ENCODE results near the gene ERLIN1. TPM values are rescaled to one million over a fixed set of nuclear protein-coding genes. Genes with fewer than 3 reads are reported as not detected.

Gene ERLIN1
- 28.0 TPM for total RNA-seq

DNA sequence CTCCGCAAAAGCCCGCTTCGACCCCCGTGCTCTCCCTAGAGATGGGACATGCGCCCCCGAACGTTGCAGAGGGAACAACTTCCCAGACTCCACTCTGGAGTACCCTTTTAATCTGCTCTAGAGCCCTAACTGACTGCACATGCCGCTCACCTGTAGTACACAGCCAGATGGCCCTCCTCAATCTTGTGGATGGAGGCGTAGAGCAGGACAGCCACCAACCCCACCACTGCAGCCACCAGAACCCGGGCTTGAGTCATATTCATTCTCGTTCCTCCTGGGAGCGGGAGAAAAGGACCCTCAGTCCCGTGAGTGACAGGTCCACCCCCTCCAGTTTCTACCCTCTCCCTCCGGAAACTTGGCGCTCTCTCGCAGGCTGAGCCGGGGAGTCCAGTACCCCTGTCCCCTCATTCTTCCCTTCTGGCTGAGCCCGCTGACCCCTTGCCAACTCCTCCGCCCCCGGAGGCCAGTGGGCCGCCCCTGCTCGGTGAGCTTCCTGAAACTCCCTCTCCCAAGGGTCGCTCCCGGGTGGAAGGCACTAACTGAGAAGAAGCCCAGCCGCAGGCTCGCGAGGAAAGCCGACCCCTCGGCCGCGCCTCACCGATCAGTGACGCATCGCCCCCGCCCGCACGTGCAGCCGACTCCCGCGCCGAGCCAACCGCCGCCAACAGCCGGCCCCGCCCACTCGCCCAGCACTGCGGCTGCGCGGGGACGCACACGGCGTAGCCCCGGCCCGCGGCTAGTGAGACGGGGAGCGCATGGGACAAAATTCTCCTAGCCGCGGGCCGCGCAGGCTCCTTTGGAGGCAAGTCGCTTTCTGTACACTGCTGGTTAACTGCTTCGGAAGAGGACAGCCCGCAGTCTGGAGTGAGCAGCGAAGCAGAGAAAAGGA is at the start of gene ERLIN1:
ERLIN1 (minus strand) TSS at position 666 of the 889 bp plus-strand sequence; CDS start at position 263, 403 bp downstream.

Other genes starting within 250 kb of the ERLIN1 start
- 31.2 TPM for gene DNMBP, start 176.1 kb downstream of the ERLIN1 start, total RNA-seq
- gene CPN1, start 104.2 kb downstream of the ERLIN1 start, total RNA-seq, result 2.2 TPM
- 18.6 TPM for gene CHUK, start 43.6 kb upstream of the ERLIN1 start, total RNA-seq
- 24.8 TPM for gene CWF19L1, start 81.6 kb upstream of the ERLIN1 start, total RNA-seq
- gene BLOC1S2, start 100.7 kb upstream of the ERLIN1 start, total RNA-seq, result 16.9 TPM
- not detected for gene PKD2L1, start 144.2 kb upstream of the ERLIN1 start, total RNA-seq
- 15.6 TPM for gene SCD, start 161.2 kb upstream of the ERLIN1 start, total RNA-seq